ENCODE data around the gene NEDD9.

The NEDD9 gene

DNA sequence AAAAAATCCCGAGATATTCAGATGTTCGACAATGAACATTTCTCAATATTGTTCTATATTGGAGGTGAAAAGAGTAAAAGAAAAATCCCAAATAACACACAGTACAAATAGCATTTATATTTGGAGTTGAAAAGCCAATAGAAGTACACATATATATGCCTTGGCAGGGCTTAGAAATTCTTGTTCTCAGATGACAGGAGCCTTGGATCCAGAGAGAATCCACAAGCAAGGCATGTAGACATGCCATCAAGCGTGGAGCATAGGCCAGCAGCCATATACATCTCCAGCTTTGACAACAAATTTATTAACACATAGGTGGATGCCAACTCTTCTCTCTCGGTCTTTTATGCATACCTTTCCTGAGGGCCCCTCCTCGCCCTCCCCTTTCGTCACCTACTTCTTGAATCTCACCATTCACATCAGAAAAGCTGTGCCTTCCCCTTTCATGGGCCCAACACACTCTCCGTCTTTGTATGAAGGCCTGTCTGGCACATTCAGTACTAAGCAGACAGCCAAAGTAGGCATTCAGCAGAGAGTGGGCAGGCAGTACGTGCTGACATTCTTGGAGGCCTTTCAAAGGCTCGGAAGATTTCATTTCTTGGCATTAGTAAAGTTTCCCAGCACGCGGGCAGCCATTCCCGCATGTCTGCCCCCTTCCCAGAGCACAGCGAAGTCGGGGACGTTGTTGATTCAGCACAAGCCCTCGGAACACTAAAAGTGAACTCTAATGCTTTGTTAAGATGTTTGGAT is 18.2 kb downstream of the NEDD9 start:
- Histone ChIP-seq H3K4me1 (ENCODE audit: insufficient read depth, low read length) (peaks cover 20% of the 10 kb centered on the region), H3K27ac (ENCODE audit: low read depth, low read length) (no peak overlapping the region), H3K36me3 (ENCODE audit: insufficient read depth, low read length) (peaks cover 16% of the 10 kb centered on the region; the same call in 1 of the 2 replicates), H3K9ac (ENCODE audit: low read depth, low read length) (no peak overlapping the region), H3K9me3 (ENCODE audit: insufficient read depth, low read depth, low read length) (no peaks in the 10 kb centered on the region), H3K27me3 (ENCODE audit: insufficient read depth, low read length) (no peaks in the 10 kb centered on the region), H3K4me3 (ENCODE audit: low read length) (no peak overlapping the region)
- WGBS, result 87% methylated on average over 14 of the region's 16 CpGs

- H3K9ac ChIP-seq (ENCODE audit: low read depth, low read length), result no peak overlapping the region
- H3K4me1 ChIP-seq (ENCODE audit: insufficient read depth, low read length), result peaks cover 21% of the 10 kb centered on the region
- 92% methylated on average over 11 of the region's 12 CpGs for WGBS
- peaks cover 22% of the 10 kb centered on the region; the same call in 1 of the 2 replicates for H3K36me3 ChIP-seq (ENCODE audit: insufficient read depth, low read length)
- H3K4me3 ChIP-seq (ENCODE audit: low read length), result no peak overlapping the region
- no peak overlapping the region for H3K27ac ChIP-seq (ENCODE audit: low read depth, low read length)
- H3K27me3 ChIP-seq (ENCODE audit: insufficient read depth, low read length), result no peaks in the 10 kb centered on the region
- no peaks in the 10 kb centered on the region for H3K9me3 ChIP-seq (ENCODE audit: insufficient read depth, low read depth, low read length)
These were observed 18.9 kb downstream of the NEDD9 start for GRCh38 chr6:11213422-11214021.

GRCh38 chr6:11212664-11213063 is 19.8 kb downstream of the NEDD9 start:
- Histone ChIP-seq H3K27ac (ENCODE audit: low read depth, low read length) (no peak overlapping the region), H3K36me3 (ENCODE audit: insufficient read depth, low read length) (peaks cover 25% of the 10 kb centered on the region; the same call in 1 of the 2 replicates), H3K4me3 (ENCODE audit: low read length) (no peak overlapping the region), H3K4me1 (ENCODE audit: insufficient read depth, low read length) (peaks cover 25% of the 10 kb centered on the region), H3K9ac (ENCODE audit: low read depth, low read length) (no peak overlapping the region), H3K9me3 (ENCODE audit: insufficient read depth, low read depth, low read length) (no peaks in the 10 kb centered on the region), H3K27me3 (ENCODE audit: insufficient read depth, low read length) (no peaks in the 10 kb centered on the region)
- 93% methylated on average over 4 of the region's 4 CpGs for WGBS

GRCh38 chr6:11211254-11211653 is 21.2 kb downstream of the NEDD9 start:
- 88% methylated on average over 2 of the region's 2 CpGs for WGBS
- Histone ChIP-seq H3K27ac (ENCODE audit: low read depth, low read length) (no peak overlapping the region), H3K9me3 (ENCODE audit: insufficient read depth, low read depth, low read length) (no peaks in the 10 kb centered on the region), H3K4me1 (ENCODE audit: insufficient read depth, low read length) (peaks cover 25% of the 10 kb centered on the region), H3K36me3 (ENCODE audit: insufficient read depth, low read length) (peaks cover 25% of the 10 kb centered on the region; the same call in 1 of the 2 replicates), H3K27me3 (ENCODE audit: insufficient read depth, low read length) (no peaks in the 10 kb centered on the region), H3K4me3 (ENCODE audit: low read length) (no peak overlapping the region), H3K9ac (ENCODE audit: low read depth, low read length) (no peak overlapping the region)

DNA sequence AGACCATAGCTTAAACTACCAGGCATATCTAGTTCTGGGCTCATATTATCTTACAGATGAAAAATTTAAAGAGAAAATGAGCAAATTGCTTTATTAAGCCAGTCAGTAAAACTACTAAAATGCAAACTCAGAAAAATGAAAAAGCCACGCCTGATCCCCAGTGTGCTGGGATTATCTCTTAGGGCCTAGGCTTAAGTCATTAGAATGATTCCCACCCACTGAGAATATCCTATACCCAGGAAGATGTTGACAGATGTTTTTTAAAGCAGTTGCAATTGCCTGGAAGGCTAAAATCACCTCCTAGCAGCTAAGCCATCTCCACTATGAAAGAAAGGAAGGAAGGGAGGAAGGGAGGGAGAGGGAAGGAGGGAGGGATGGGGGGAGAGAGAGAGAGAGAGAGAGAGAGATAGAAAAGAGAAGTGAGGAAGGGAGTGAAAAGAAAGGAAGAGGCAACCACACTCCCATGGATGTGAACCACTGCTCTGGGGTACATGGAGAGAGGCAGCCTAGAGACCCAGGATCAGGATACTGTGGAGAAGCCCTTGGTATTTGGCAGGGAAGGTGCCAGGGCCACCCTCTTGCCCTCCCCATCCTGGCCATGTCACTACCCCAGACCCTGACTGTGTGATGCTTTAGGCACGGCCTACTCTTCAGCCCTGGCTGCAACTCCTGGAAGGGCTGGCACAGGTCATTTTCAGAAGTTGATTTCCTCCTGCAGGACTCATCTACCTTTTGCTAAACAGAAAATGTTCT is 21.9 kb downstream of the NEDD9 start:
- H3K27ac ChIP-seq (ENCODE audit: low read depth, low read length), result no peak overlapping the region
- H3K9me3 ChIP-seq (ENCODE audit: insufficient read depth, low read depth, low read length), result no peaks in the 10 kb centered on the region
- peaks cover 22% of the 10 kb centered on the region for H3K4me1 ChIP-seq (ENCODE audit: insufficient read depth, low read length)
- 53% methylated on average over 2 of the region's 2 CpGs for WGBS
- no peak overlapping the region for H3K4me3 ChIP-seq (ENCODE audit: low read length)
- H3K36me3 ChIP-seq (ENCODE audit: insufficient read depth, low read length), result peaks cover 25% of the 10 kb centered on the region; the same call in 1 of the 2 replicates
- no peak overlapping the region for H3K9ac ChIP-seq (ENCODE audit: low read depth, low read length)
- H3K27me3 ChIP-seq (ENCODE audit: insufficient read depth, low read length), result no peaks in the 10 kb centered on the region

DNA sequence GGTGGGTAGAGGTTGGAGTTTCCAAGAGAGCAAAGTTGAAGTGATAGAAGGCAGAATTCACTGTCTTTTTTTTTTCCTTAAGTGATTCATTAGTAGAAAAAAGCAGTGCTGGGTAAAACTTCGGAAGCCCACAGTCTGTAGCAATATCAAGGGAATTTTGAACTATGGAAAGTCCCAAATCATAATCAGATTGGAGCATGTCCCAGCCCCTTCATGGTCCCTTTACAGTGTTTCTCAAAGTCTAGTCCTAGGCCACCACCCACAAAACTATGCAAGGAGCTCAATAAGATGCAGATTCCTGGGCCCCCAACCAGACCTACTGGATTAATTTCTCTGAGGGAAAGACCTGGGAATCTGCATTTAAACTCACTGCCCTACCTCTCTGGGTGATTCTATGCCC is 22.6 kb downstream of the NEDD9 start:
- 67% methylated on average over 1 of the region's 1 CpG for WGBS
- Histone ChIP-seq H3K36me3 (ENCODE audit: insufficient read depth, low read length) (peaks cover 25% of the 10 kb centered on the region; the same call in 1 of the 2 replicates), H3K4me1 (ENCODE audit: insufficient read depth, low read length) (peaks cover 21% of the 10 kb centered on the region), H3K27ac (ENCODE audit: low read depth, low read length) (no peak overlapping the region), H3K9me3 (ENCODE audit: insufficient read depth, low read depth, low read length) (no peaks in the 10 kb centered on the region), H3K27me3 (ENCODE audit: insufficient read depth, low read length) (no peaks in the 10 kb centered on the region), H3K9ac (ENCODE audit: low read depth, low read length) (no peak overlapping the region), H3K4me3 (ENCODE audit: low read length) (no peak overlapping the region)

GRCh38 chr6:11209369-11209768 is 23.1 kb downstream of the NEDD9 start:
- 82% methylated on average over 5 of the region's 5 CpGs for WGBS
- peaks cover 25% of the 10 kb centered on the region; the same call in 1 of the 2 replicates for H3K36me3 ChIP-seq (ENCODE audit: insufficient read depth, low read length)

GRCh38 chr6:11208854-11209253 is 23.6 kb downstream of the NEDD9 start:
- H3K4me3 ChIP-seq (ENCODE audit: low read length), result no peak overlapping the region
- H3K9me3 ChIP-seq (ENCODE audit: insufficient read depth, low read depth, low read length), result no peaks in the 10 kb centered on the region
- peaks cover 23% of the 10 kb centered on the region for H3K4me1 ChIP-seq (ENCODE audit: insufficient read depth, low read length)
- H3K9ac ChIP-seq (ENCODE audit: low read depth, low read length), result no peak overlapping the region
- no peaks in the 10 kb centered on the region for H3K27me3 ChIP-seq (ENCODE audit: insufficient read depth, low read length)
- no peak overlapping the region for H3K27ac ChIP-seq (ENCODE audit: low read depth, low read length)
- peaks cover 25% of the 10 kb centered on the region; the same call in 1 of the 2 replicates for H3K36me3 ChIP-seq (ENCODE audit: insufficient read depth, low read length)
- no CpG with 5 or more reads among the region's 1 CpG for WGBS

More at GRCh38 chr6:11209369-11209768, 23.1 kb downstream of the NEDD9 start:
- H3K4me1 ChIP-seq (ENCODE audit: insufficient read depth, low read length), result peaks cover 21% of the 10 kb centered on the region
- no peak overlapping the region for H3K4me3 ChIP-seq (ENCODE audit: low read length)
- no peaks in the 10 kb centered on the region for H3K9me3 ChIP-seq (ENCODE audit: insufficient read depth, low read depth, low read length)
- H3K27me3 ChIP-seq (ENCODE audit: insufficient read depth, low read length), result no peaks in the 10 kb centered on the region
- no peak overlapping the region for H3K9ac ChIP-seq (ENCODE audit: low read depth, low read length)
- no peak overlapping the region for H3K27ac ChIP-seq (ENCODE audit: low read depth, low read length)

DNA sequence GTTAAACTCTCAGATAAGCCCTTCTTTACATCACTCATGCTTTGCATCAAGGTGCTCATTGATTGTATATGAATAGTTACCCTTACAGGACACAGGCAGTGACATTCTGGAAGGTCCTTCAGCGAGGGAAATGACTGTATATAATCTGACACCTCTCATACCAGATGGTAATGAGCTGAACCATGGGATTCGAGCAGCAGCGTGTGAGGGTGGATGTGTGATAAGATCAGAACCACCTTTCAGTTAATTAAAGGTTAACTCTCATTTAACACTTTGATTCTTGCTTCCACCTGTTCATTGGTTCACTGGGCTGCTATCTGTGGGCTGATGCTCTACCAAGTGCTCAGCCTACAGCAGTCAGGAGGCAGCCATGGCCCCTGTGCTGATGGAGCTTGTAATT is 24.2 kb downstream of the NEDD9 start:
- no peaks in the 10 kb centered on the region for H3K27me3 ChIP-seq (ENCODE audit: insufficient read depth, low read length)
- H3K9me3 ChIP-seq (ENCODE audit: insufficient read depth, low read depth, low read length), result no peaks in the 10 kb centered on the region
- no peak overlapping the region for H3K9ac ChIP-seq (ENCODE audit: low read depth, low read length)
- WGBS, result no CpG with 5 or more reads among the region's 3 CpGs
- no peak overlapping the region for H3K27ac ChIP-seq (ENCODE audit: low read depth, low read length)
- peaks cover 29% of the 10 kb centered on the region for H3K4me1 ChIP-seq (ENCODE audit: insufficient read depth, low read length)
- H3K4me3 ChIP-seq (ENCODE audit: low read length), result no peak overlapping the region
- H3K36me3 ChIP-seq (ENCODE audit: insufficient read depth, low read length), result peaks cover 23% of the 10 kb centered on the region; the same call in 1 of the 2 replicates

DNA sequence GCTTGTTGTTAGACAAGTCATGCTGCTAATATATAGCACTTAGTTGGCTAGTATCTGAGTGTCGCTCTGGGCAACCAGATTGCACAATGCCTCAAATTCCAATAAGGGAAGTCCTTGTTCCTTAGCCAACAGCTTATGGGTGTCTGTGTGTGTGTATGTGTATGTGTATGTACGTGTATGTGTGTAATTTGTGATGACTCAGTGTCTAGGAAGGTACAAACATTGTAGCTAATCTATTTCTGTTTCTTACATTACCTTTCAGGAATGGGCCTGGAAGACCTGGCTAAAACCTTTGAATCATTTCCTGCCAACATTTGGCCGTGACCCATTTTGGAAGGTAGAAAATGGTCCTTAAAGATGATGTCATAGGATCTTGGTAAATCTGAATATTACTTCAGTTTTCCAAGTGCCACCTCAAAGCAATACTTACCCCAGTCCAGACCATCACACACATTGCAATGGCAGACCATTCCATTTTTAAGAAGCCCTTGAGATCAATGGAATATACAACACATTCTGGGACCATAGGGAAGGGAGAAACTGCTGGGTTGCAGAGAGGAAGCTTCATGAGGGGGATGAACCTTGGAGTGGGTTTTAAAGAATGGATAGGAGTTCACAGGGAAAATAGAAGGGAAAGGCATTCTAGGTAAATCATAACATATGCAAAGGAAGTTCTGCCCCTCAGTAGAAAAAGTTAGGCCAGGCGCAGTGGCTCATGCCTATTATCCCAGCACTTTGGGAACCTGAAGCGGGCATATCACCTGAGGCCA is 25.1 kb downstream of the NEDD9 start:
- Histone ChIP-seq H3K27me3 (ENCODE audit: insufficient read depth, low read length) (no peaks in the 10 kb centered on the region), H3K9ac (ENCODE audit: low read depth, low read length) (no peak overlapping the region), H3K4me1 (ENCODE audit: insufficient read depth, low read length) (peaks cover 38% of the 10 kb centered on the region), H3K36me3 (ENCODE audit: insufficient read depth, low read length) (peaks cover 14% of the 10 kb centered on the region; the same call in 1 of the 2 replicates), H3K27ac (ENCODE audit: low read depth, low read length) (no peak overlapping the region), H3K4me3 (ENCODE audit: low read length) (no peak overlapping the region), H3K9me3 (ENCODE audit: insufficient read depth, low read depth, low read length) (no peaks in the 10 kb centered on the region)
- 94% methylated on average over 5 of the region's 5 CpGs for WGBS

Data from HUES64 (cell line).